Osteocyte (in vitro differentiated cells): ENCODE measurements around the gene DNAJC3. TPM values are rescaled to one million over a fixed set of nuclear protein-coding genes. Genes with fewer than 3 reads are reported as not detected.

ENCODE experiments used
- DNase-seq: peaks from one replicate; pipeline ENCODE4 v3.0.0; 2021; ENCODE audit warnings: mixed read lengths; ENCODE audit not compliant: unreplicated experiment; ENCODE audit errors: extremely low spot score
- H3K27ac Mint-ChIP-seq: one replicate; pipeline ENCODE4 v1.8.0; 2021; ENCODE audit warnings: mild to moderate bottlenecking, mixed read lengths; ENCODE audit not compliant: unreplicated experiment
- H3K27me3 Mint-ChIP-seq: one replicate; pipeline ENCODE4 v1.8.0; 2021; ENCODE audit warnings: mixed read lengths; ENCODE audit not compliant: unreplicated experiment
- H3K36me3 Mint-ChIP-seq: one replicate; pipeline ENCODE4 v1.8.0; 2021; ENCODE audit warnings: mixed read lengths; ENCODE audit not compliant: unreplicated experiment
- H3K4me1 Mint-ChIP-seq: one replicate; pipeline ENCODE4 v1.8.0; 2021; ENCODE audit warnings: mixed read lengths; ENCODE audit not compliant: unreplicated experiment
- H3K4me3 Mint-ChIP-seq: one replicate; pipeline ENCODE4 v1.8.0; 2021; ENCODE audit warnings: mild to moderate bottlenecking, moderate library complexity, mixed read lengths; ENCODE audit not compliant: unreplicated experiment
- H3K9me3 Mint-ChIP-seq: one replicate; pipeline ENCODE4 v1.8.0; 2021; ENCODE audit warnings: mixed read lengths; ENCODE audit not compliant: unreplicated experiment
- total RNA-seq: library from RNA; stranded (reverse); gene quantifications from 2 replicates; pipeline ENCODE4 v1.2.1, GENCODE V29; 2021
- TF ChIP-seq, protein P1 (sequence below): fragments of 200-600 bp; sonication (generic); IDR thresholded peaks from 2 replicates; pipeline ENCODE4 v1.5.0; 2021; ENCODE audit warnings: antibody characterized with exemption, mild to moderate bottlenecking, moderate library complexity

DNAJC3 gene
- total RNA-seq, 1 donor from 2014 or later, result 45.9 TPM

DNA sequence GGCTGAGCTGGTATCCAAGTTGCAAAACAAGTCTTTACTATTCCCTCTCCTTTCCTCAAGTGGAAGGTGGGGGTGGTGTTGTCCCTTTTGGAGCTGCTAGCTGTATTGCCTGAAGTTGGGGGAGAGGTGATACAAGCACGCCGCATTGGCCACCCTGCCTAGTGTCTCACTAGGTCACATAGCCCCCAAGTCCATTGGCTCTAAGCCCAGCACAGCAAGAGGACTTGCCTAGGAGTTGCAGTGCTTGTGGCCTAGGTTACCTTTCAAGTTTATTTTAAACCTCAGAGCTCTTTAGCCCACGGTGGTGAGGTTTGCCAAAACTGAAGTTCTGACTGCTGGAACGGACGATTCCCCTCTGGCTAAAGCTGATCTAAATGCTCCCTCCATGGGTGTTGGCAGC is 5.3 kb upstream of the DNAJC3 start:
- TF ChIP-seq, protein P1, sequence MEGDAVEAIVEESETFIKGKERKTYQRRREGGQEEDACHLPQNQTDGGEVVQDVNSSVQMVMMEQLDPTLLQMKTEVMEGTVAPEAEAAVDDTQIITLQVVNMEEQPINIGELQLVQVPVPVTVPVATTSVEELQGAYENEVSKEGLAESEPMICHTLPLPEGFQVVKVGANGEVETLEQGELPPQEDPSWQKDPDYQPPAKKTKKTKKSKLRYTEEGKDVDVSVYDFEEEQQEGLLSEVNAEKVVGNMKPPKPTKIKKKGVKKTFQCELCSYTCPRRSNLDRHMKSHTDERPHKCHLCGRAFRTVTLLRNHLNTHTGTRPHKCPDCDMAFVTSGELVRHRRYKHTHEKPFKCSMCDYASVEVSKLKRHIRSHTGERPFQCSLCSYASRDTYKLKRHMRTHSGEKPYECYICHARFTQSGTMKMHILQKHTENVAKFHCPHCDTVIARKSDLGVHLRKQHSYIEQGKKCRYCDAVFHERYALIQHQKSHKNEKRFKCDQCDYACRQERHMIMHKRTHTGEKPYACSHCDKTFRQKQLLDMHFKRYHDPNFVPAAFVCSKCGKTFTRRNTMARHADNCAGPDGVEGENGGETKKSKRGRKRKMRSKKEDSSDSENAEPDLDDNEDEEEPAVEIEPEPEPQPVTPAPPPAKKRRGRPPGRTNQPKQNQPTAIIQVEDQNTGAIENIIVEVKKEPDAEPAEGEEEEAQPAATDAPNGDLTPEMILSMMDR, result no peak
- Mint-ChIP-seq H3K27me3 (no peaks in the 10 kb centered on the region), H3K27ac (no peak overlapping the region), H3K4me1 (peaks cover 16% of the 10 kb centered on the region), H3K9me3 (peaks cover 47% of the 10 kb centered on the region), H3K36me3 (peaks cover 20% of the 10 kb centered on the region), H3K4me3 (no peak overlapping the region)
- DNase-seq, result no peak

GRCh38 chr13:95676105-95676761 is 706 bp upstream of the DNAJC3 start:
- no peak for DNase-seq
- H3K36me3 Mint-ChIP-seq, result peaks cover 10% of the 10 kb centered on the region
- peak overlapping the region; percentile 98 for H3K4me3 Mint-ChIP-seq
- TF ChIP-seq, protein P1, result no peak
- H3K4me1 Mint-ChIP-seq, result peaks cover 41% of the 10 kb centered on the region
- peak overlapping the region; percentile 98 for H3K27ac Mint-ChIP-seq
- no peaks in the 10 kb centered on the region for H3K27me3 Mint-ChIP-seq
- H3K9me3 Mint-ChIP-seq, result peaks cover 13% of the 10 kb centered on the region

DNA sequence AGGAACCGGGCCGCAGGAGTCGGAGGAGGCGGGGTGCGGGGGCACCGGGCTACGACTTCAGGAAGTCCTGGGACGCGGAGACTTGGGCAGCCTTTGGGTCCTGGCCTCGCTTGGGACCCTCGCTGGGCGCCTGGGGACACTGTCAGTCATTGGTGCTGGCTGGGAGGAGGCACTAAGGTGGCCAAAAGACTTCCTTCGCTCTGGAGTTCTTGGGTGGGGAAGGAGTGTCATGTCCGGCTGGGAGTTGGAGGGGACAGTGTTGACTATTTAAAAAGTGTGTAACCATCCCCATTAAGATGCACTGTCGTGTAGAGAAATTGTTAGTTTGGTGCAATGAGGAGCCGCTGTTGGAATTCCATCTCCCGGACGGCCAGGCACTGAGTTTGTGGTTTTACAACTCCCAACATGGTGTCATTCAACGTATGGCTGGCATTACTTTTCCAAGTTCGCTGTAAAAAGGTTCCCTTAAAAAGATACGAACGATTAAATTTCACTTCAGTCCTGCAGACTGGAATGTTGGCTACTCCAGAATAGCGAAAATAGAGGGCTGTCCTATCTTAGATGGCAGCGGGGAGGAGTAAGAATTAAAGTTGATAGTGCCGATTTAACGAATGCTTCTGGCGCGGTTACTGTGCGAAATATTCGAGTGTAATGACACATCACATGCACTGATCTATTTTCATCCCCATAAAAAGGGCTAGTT is 776 bp downstream of the DNAJC3 start:
- DNase-seq, result no peak
- peaks cover 43% of the 10 kb centered on the region for H3K4me1 Mint-ChIP-seq

GRCh38 chr13:95678967-95679366 is 2.0 kb downstream of the DNAJC3 start:
- peak overlapping the region; percentile 98 for H3K4me3 Mint-ChIP-seq
- TF ChIP-seq, protein P1, result no peak
- peak overlapping the region; percentile 94 for H3K27ac Mint-ChIP-seq

More for the DNA sequence above, 776 bp downstream of the DNAJC3 start:
- peak overlapping the region; percentile 98 for H3K4me3 Mint-ChIP-seq
- peak overlapping the region; percentile 94 for H3K27ac Mint-ChIP-seq
- TF ChIP-seq, protein P1, result no peak
- peaks cover 6% of the 10 kb centered on the region for H3K36me3 Mint-ChIP-seq
- H3K9me3 Mint-ChIP-seq, result peaks cover 8% of the 10 kb centered on the region
- no peaks in the 10 kb centered on the region for H3K27me3 Mint-ChIP-seq

GRCh38 chr13:95679722-95680121 is 2.8 kb downstream of the DNAJC3 start:
- Mint-ChIP-seq H3K4me1 (peaks cover 42% of the 10 kb centered on the region), H3K27me3 (no peaks in the 10 kb centered on the region), H3K4me3 (no peak overlapping the region), H3K9me3 (peaks cover 4% of the 10 kb centered on the region), H3K36me3 (peaks cover 3% of the 10 kb centered on the region), H3K27ac (no peak overlapping the region)
- no peak for DNase-seq
- TF ChIP-seq, protein P1, result no peak

More at GRCh38 chr13:95678967-95679366, 2.0 kb downstream of the DNAJC3 start:
- H3K36me3 Mint-ChIP-seq, result peaks cover 4% of the 10 kb centered on the region
- no peak for DNase-seq
- H3K4me1 Mint-ChIP-seq, result peaks cover 41% of the 10 kb centered on the region
- no peaks in the 10 kb centered on the region for H3K27me3 Mint-ChIP-seq
- peaks cover under 1% of the 10 kb centered on the region for H3K9me3 Mint-ChIP-seq
